RKO (cell line): ENCODE measurements around the gene ZNF326.

Source experiments
- DNase-seq: peaks from one replicate; pipeline ENCODE4 v3.0.0-alpha.2; 2016; ENCODE audit warnings: low spot score

Gene ZNF326

GRCh38 chr1:90083995-90084394 is 89.1 kb downstream of the ZNF326 start:
- DNase-seq: no peak
